Adrenal gland (tissue), 5 donors: ENCODE results near the gene DMXL1.

Experiments
- CTCF ChIP-seq, 6 experiments: fragments of 450-650 bp in 4 of 6; fragments of 200-600 bp in 2 of 6; sonication (generic) in 1 of 6; IDR thresholded peaks; 1 replicate in 5 of 6; 2 replicates in 1 of 6; pipeline versions ENCODE4 v1.5.1 to v1.8.0; 2016 to 2021; ENCODE audit warnings: antibody characterized with exemption in 6 of 6, mild to moderate bottlenecking in 2 of 6, moderate library complexity in 1 of 6
- POLR2A ChIP-seq, 2 donors: fragments of 450-650 bp; IDR thresholded peaks; one replicate each; pipeline ENCODE4 v1.6.1; 2017; ENCODE audit warnings: antibody characterized with exemption in 2 of 2, mild to moderate bottlenecking in 2 of 2, moderate library complexity in 1 of 2
- donor health status: DM: no; HTN: no; CAD: no.

GRCh38 chr5:119207105-119207504 is 136.2 kb downstream of the DMXL1 start:
- TF ChIP-seq CTCF (IDR thresholded peaks at IDR 0.05) (no peak), POLR2A (IDR thresholded peaks at IDR 0.05) (no peak)
